NB4 (cell line): ENCODE results near the gene WDR33.

Source experiments
- DNase-seq: peaks from one replicate; pipeline ENCODE4 v3.0.0; 2010; ENCODE audit warnings: low read depth
- H3K4me3 ChIP-seq: one replicate; pipeline ENCODE4 v1.5.1; 2011; ENCODE audit warnings: mild to moderate bottlenecking, low read depth, low read length, moderate library complexity
- CTCF ChIP-seq: IDR thresholded peaks from one replicate; pipeline ENCODE4 v1.5.1; 2012; ENCODE audit warnings: low read depth, low read length
- MAX ChIP-seq: IDR thresholded peaks from 2 replicates; pipeline ENCODE4 v1.6.1; 2011; ENCODE audit warnings: low read depth, low read length
- MYC ChIP-seq: IDR thresholded peaks from 2 replicates; pipeline ENCODE4 v1.6.1; 2011; ENCODE audit warnings: low read depth, low read length
- POLR2A ChIP-seq: IDR thresholded peaks from 2 replicates; pipeline ENCODE4 v1.6.1; 2011; ENCODE audit warnings: mild to moderate bottlenecking; ENCODE audit not compliant: insufficient read length; ENCODE audit errors: extremely low read depth

The WDR33 gene

DNA sequence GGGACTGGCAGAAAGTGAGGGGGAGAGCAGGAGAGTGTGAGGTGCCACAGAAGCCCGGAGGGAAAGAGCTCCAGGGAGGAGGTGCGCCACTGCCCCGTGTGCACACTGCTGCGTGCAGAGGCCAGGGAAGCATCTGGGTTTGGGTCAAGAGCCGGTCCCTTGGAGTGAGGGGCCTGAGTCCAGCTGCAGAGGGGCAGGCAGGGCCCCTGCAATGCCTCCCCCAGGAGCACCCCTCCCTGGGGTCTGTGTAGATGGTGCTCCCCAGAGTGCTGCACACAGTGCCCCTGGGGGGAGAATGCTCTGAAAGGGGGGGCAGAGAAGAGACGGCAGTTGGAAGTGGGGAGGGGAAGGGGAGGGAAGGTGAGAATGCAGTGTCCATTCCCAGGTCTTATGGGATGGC, 132.0 kb downstream of the WDR33 start:
- no peak for DNase-seq
- TF ChIP-seq POLR2A: no peak
- no peak for TF ChIP-seq CTCF
- no peak for TF ChIP-seq MYC
- no peak for TF ChIP-seq MAX
- H3K4me3 ChIP-seq: no peak overlapping the region

- TF ChIP-seq POLR2A (no peak), MYC (no peak), MAX (no peak), CTCF (no peak)
- DNase-seq: no peak
- H3K4me3 ChIP-seq: no peak overlapping the region
Observed at GRCh38 chr2:127678531-127678930, 132.4 kb downstream of the WDR33 start.

- DNase-seq: no peak
- no peak for TF ChIP-seq POLR2A
- no peak for TF ChIP-seq CTCF
- TF ChIP-seq MYC: no peak
- no peak for TF ChIP-seq MAX
- no peak overlapping the region for H3K4me3 ChIP-seq
Observed at GRCh38 chr2:127676906-127677305, 134.1 kb downstream of the WDR33 start.

DNA sequence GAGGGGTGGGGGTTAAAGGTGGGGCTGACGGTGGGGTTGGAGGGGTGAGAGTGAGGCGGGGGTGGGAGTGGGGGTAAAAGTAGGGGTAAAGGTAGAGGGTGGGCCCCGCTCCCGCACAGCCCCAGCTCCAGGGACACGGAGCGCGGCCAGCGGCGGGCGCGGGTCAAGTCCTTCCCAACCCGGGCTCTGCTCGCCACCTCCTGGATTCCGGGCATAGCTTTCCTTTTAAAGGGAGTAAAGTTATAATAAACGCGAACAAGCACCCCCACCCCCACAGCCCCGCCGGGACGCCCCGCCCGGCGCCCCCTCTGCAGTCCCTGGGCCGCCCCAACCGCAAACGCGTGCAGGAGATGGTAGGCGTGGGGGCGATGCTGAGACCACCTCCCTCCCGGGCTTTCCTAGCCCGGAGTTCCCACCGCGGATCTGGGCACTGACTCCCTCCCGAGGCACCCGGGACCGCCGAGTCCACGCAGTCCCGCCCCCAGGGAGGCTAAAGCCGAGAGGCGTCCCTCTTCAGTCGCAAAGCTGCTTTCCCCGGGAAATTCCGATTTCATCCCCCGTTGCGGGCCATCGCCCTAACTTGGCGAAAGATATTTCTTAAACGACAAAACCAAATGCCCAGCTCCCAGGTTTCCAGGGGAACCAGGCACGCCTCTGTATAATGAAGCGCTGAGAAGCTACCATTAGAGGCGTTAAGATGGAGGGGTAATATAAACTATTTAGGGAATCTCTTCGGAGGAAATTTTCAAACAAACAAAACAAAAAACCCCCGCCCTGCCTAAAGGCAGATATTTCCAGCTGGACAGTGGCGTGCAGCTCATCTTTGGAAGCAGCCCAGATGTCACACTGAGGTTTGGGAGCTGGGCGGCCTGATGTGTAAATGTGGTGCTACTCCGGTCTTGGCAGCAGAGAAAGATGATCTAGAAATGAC, 135.4 kb downstream of the WDR33 start, which contains the start of gene LIMS2:
LIMS2 (minus strand) TSS at position 200 of the 931 bp plus-strand sequence. CDS start 506 bp downstream, outside the sequence.
- H3K4me3 ChIP-seq: no peak within 1 kb of the TSS
- no peak for DNase-seq
- TF ChIP-seq CTCF (no peak), MAX (no peak), MYC (no peak), POLR2A (no peak)

DNA sequence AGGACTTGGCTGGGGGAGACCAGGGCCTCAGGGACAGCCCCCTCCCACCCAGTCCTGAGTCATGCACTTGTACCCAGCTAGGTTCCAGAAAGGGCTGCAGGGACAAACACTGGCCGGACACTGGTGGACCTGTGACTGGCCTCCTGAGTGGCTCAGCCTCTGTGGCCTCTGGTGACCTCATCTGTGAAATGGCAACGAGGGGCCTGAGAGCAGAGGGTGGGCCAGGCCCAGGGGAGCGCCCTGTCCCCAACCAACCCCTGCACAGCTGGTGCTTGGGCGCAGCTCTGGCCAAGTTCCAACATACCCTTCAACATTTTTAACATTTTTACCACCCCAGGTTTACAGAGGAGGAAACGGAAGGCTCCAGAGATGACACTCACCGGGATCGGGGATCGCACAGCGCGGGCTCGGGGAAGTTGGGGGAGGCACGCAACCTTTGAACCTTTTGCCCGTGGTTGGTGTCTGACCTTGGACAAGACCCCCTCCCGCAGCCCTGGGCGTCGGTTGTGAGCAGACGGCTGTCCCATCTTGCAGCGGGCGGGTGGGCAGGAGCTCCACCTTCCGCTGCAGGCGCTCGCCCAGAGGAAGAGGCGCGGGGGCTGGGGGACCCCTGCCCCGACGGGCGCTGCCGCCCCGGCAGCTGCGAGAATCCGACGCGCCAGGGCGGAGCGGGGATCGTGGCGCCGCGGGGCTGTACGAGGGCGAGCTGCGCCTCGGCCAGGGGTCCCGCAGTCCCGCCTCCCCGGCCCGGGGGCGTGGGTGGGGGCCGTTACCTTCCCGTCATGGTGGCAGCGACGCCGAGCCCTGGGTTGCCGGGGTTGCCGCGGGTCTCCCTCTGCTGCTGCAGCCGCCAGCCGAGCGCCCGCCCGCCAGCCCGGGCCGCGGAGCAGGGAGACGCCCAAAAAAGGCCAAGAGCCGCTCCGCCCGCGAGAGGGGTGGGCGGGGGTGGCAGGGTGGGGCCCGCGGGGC, 136.4 kb downstream of the WDR33 start:
- H3K4me3 ChIP-seq: no peak overlapping the region
- TF ChIP-seq POLR2A (no peak), MYC (no peak), MAX (no peak), CTCF (no peak)
- DNase-seq: no peak
